IPS-11a (cell line): Measurements from ENCODE around the gene EMP3.

Experiments used
- H3K4me3 ChIP-seq: one replicate; pipeline ENCODE4 v1.5.1; 2013; ENCODE audit warnings: low read depth, low read length, control low read depth

Gene EMP3

DNA sequence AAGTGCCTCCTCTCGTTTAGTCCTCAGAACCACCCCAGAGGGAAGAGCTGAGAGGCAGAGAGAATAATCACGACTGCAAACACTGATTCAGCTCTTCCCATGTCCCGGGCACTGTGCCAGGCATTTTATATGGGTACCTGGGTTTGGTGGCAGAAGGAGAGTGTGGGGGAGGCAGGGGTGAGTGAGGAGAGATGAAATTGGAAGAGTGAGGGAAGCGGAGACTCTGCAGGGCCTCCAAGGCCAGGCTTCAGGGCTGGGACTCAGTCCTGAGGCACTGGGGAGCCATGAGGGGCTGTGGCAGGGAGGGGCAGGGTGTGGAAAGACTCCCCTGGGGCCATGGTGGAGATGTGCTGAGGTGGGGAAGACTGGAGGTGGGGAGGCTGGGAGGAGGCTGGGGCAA, 47.6 kb downstream of the EMP3 start:
- H3K4me3 ChIP-seq, result no peak overlapping the region

GRCh38 chr19:48373567-48373966, 48.2 kb downstream of the EMP3 start:
- H3K4me3 ChIP-seq, result no peak overlapping the region

GRCh38 chr19:48378194-48378570, 52.8 kb downstream of the EMP3 start:
- H3K4me3 ChIP-seq, result no peak overlapping the region

DNA sequence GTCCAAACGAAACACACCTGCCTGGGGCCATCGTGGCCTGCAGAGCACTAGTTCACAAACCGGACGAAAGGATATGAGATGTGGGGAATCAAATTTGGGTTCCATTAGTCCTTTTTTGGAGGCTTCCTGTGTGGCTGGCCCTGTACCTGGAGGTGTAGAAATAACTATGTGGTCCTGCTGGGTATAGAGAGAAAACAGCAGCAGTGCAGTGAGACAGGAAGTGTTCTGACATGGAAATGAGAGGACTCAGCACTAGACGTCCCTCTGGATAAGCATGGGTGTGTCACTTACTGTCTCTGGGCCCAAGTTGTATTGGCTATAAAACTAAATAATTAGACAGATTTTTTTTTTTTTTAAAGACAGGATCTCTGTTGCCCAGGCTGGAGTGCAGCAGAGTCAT, 53.7 kb downstream of the EMP3 start:
- H3K4me3 ChIP-seq, result no peak overlapping the region
